H1 (cell line): ENCODE results near the gene ZNF687. TPM values are rescaled to one million over a fixed set of nuclear protein-coding genes. Genes with fewer than 3 reads are reported as not detected.

Experiments used
- CTCF ChIA-PET: fragments of 300-600 bp; sonication (Branson Sonifier 250); formaldehyde crosslinking; loops from one replicate; lab custom pipeline; 2021; ENCODE audit not compliant: partially characterized antibody; lab: Charles Lee
- POLR2A ChIA-PET: fragments of 300-600 bp; sonication (Branson Sonifier 250); formaldehyde crosslinking; loops from one replicate; lab custom pipeline; 2021; ENCODE audit warnings: inconsistent platforms; ENCODE audit not compliant: partially characterized antibody; lab: Charles Lee
- DNase-seq, 2 experiments: peaks; one replicate each; pipeline versions ENCODE4 v3.0.0 to v3.0.0-alpha.2; 2010 to 2022; ENCODE audit warnings: low spot score in 2 of 2, low read depth in 1 of 2, mixed read lengths in 1 of 2
- FAIRE-seq: peaks from 2 replicates; lab custom pipeline; 2011; peaks lifted over from hg19 to GRCh38; lab: Jason Lieb, UNC
- H2AFZ ChIP-seq: 2 replicates; pipeline ENCODE4 v1.8.1; 2012; ENCODE audit warnings: low read length, inconsistent platforms
- H2AK5ac ChIP-seq: 2 replicates; pipeline ENCODE4 v1.6.1; 2013; ENCODE audit warnings: low read depth, low read length
- H2BK120ac ChIP-seq: replicated peaks from 2 replicates; pipeline ENCODE3; 2013; ENCODE audit warnings: low read depth, low read length, inconsistent platforms
- H2BK12ac ChIP-seq: 2 replicates; pipeline ENCODE4 v1.6.1; 2013; ENCODE audit warnings: low read depth, low read length
- H2BK15ac ChIP-seq: 2 replicates; pipeline ENCODE4 v1.6.1; 2013; ENCODE audit warnings: low read length
- H2BK20ac ChIP-seq: 2 replicates; pipeline ENCODE4 v1.6.1; 2013; ENCODE audit warnings: low read length
- H2BK5ac ChIP-seq: 2 replicates; pipeline ENCODE4 v1.6.1; 2013; ENCODE audit warnings: low read depth, low read length
- H3K14ac ChIP-seq: 2 replicates; pipeline ENCODE4 v1.6.1; 2013; ENCODE audit warnings: inconsistent platforms; ENCODE audit not compliant: insufficient read length
- H3K18ac ChIP-seq: 2 replicates; pipeline ENCODE4 v1.6.1; 2013; ENCODE audit warnings: low read length; ENCODE audit errors: extremely low read depth
- H3K23ac ChIP-seq: 2 replicates; pipeline ENCODE4 v1.6.1; 2013; ENCODE audit warnings: inconsistent platforms; ENCODE audit not compliant: insufficient read length
- H3K23me2 ChIP-seq: 2 replicates; pipeline ENCODE4 v1.6.1; 2013; ENCODE audit warnings: low read depth, low read length
- H3K27ac ChIP-seq: 2 replicates; pipeline ENCODE4 v1.6.1; 2011; ENCODE audit warnings: low read depth, low read length, inconsistent platforms
- H3K27me3 ChIP-seq, 4 experiments: replicated peaks in 1 of 4; 1 replicate in 1 of 4; 2 replicates in 3 of 4; pipeline versions ENCODE4 v1.6.1 to v1.8.1; 2011 to 2013; ENCODE audit warnings: low read length in 3 of 4, mild to moderate bottlenecking in 3 of 4, inconsistent platforms in 2 of 4, mixed read lengths in 2 of 4, moderate library complexity in 1 of 4; ENCODE audit not compliant: control insufficient read depth in 3 of 4, insufficient read depth in 3 of 4; ENCODE audit errors: extremely low read depth in 1 of 4
- H3K36me3 ChIP-seq, 4 experiments: 2 replicates each; pipeline versions ENCODE4 v1.6.1 to v1.8.1; 2011 to 2013; ENCODE audit warnings: mild to moderate bottlenecking in 4 of 4, low read length in 3 of 4, moderate library complexity in 2 of 4, control low read depth in 1 of 4, inconsistent platforms in 1 of 4; ENCODE audit not compliant: insufficient read depth in 4 of 4, control insufficient read depth in 2 of 4
- H3K4ac ChIP-seq: replicated peaks from 2 replicates; pipeline ENCODE3; 2013; ENCODE audit warnings: low read length, low read depth, mixed read lengths, inconsistent platforms; ENCODE audit not compliant: insufficient read length
- H3K4me1 ChIP-seq, 4 experiments: replicated peaks in 1 of 4; 1 replicate in 1 of 4; 2 replicates in 3 of 4; pipeline versions ENCODE4 v1.6.1 to v1.8.1; 2011 to 2013; ENCODE audit warnings: low read length in 3 of 4, inconsistent platforms in 2 of 4, mixed read lengths in 1 of 4; ENCODE audit not compliant: insufficient read depth in 4 of 4, control insufficient read depth in 3 of 4
- H3K4me2 ChIP-seq, 2 experiments: 2 replicates each; pipeline versions ENCODE4 v1.6.1 to v1.8.1; 2011 to 2013; ENCODE audit warnings: low read depth in 2 of 2, low read length in 2 of 2, control low read depth in 1 of 2, inconsistent platforms in 1 of 2, mild to moderate bottlenecking in 1 of 2; ENCODE audit not compliant: insufficient read depth in 1 of 2
- H3K4me3 ChIP-seq, 4 experiments: fragments of 200-600, 300-600 bp in 1 of 4; sonication (generic), shearing (Covaris generic), sonication (Bioruptor Twin) in 1 of 4; 2 replicates each; pipeline versions ENCODE4 v1.5.1 to v1.8.1; 2011 to 2016; ENCODE audit warnings: low read length in 4 of 4, low read depth in 3 of 4, control low read depth in 2 of 4, inconsistent platforms in 2 of 4, mild to moderate bottlenecking in 2 of 4, mixed read lengths in 1 of 4, moderate library complexity in 1 of 4; ENCODE audit not compliant: insufficient read depth in 2 of 4; ENCODE audit errors: extremely low read depth in 1 of 4
- H3K56ac ChIP-seq: replicated peaks from 2 replicates; pipeline ENCODE3; 2013; ENCODE audit warnings: low read depth, mild to moderate bottlenecking, mixed read lengths, low read length, inconsistent platforms; ENCODE audit not compliant: insufficient read length
- H3K79me1 ChIP-seq: 2 replicates; pipeline ENCODE4 v1.6.1; 2013; ENCODE audit warnings: low read depth, low read length, control low read depth
- H3K79me2 ChIP-seq, 2 experiments: 2 replicates each; pipeline versions ENCODE4 v1.6.1 to v1.8.1; 2012 to 2013; ENCODE audit warnings: low read length in 2 of 2, mild to moderate bottlenecking in 2 of 2, inconsistent platforms in 1 of 2; ENCODE audit not compliant: insufficient read depth in 2 of 2, control insufficient read depth in 1 of 2
- H3K9ac ChIP-seq, 4 experiments: replicated peaks in 1 of 4; 1 replicate in 1 of 4; 2 replicates in 3 of 4; pipeline versions ENCODE4 v1.6.1 to v1.8.1; 2011 to 2013; ENCODE audit warnings: low read depth in 3 of 4, low read length in 3 of 4, control low read depth in 2 of 4, mild to moderate bottlenecking in 2 of 4, moderate library complexity in 2 of 4, inconsistent platforms in 1 of 4; ENCODE audit errors: extremely low read depth in 1 of 4
- H3K9me3 ChIP-seq, 2 experiments: 2 replicates each; pipeline versions ENCODE4 v1.6.1 to v1.8.1; 2012 to 2013; ENCODE audit warnings: mild to moderate bottlenecking in 2 of 2, moderate library complexity in 2 of 2, control low read depth in 1 of 2, inconsistent platforms in 1 of 2, low read depth in 1 of 2, low read length in 1 of 2, mixed read lengths in 1 of 2; ENCODE audit not compliant: insufficient read depth in 2 of 2
- H4K20me1 ChIP-seq, 2 experiments: replicated peaks in 1 of 2; 2 replicates each; pipeline versions ENCODE3 to v1.8.1; 2011 to 2013; ENCODE audit warnings: inconsistent platforms in 2 of 2, low read length in 2 of 2, mild to moderate bottlenecking in 1 of 2; ENCODE audit not compliant: insufficient read depth in 2 of 2, control insufficient read depth in 1 of 2
- H4K5ac ChIP-seq: 2 replicates; pipeline ENCODE4 v1.6.1; 2013; ENCODE audit warnings: low read length, low read depth, mixed read lengths, inconsistent platforms; ENCODE audit not compliant: insufficient read length
- H4K8ac ChIP-seq: 2 replicates; pipeline ENCODE4 v1.8.0; 2013; ENCODE audit warnings: mild to moderate bottlenecking, moderate library complexity, low read length, inconsistent platforms; ENCODE audit not compliant: insufficient read depth; ENCODE audit errors: extremely low read depth
- H4K91ac ChIP-seq: replicated peaks from 2 replicates; pipeline ENCODE3; 2013; ENCODE audit warnings: low read length, mixed read lengths, inconsistent platforms; ENCODE audit not compliant: insufficient read length
- CBX8 ChIP-seq: fragments of 300-800, 300-1000 bp; sonication (generic); IDR thresholded peaks from 2 replicates; pipeline ENCODE4 v1.7.1; 2016; ENCODE audit warnings: low read depth, low read length, borderline replicate concordance
- CEBPB ChIP-seq: IDR thresholded peaks from 2 replicates; pipeline ENCODE4 v1.6.1; 2012; ENCODE audit warnings: low read depth, low read length
- CHD1 ChIP-seq: IDR thresholded peaks from 2 replicates; pipeline ENCODE4 v1.6.1; 2012; ENCODE audit warnings: low read depth, low read length, improper control_type of control experiment
- EZH2 ChIP-seq: fragments of 200-600 bp; sonication (generic); IDR thresholded peaks from 2 replicates; pipeline ENCODE4 v1.7.1; 2012; ENCODE audit warnings: low read depth, mild to moderate bottlenecking, moderate library complexity, low read length, inconsistent platforms; ENCODE audit not compliant: severe bottlenecking
- GABPA ChIP-seq: IDR thresholded peaks from 2 replicates; pipeline ENCODE4 v1.6.1; 2011; ENCODE audit warnings: mild to moderate bottlenecking, low read length, moderate library complexity, borderline replicate concordance; ENCODE audit not compliant: insufficient read depth
- JUN ChIP-seq: IDR thresholded peaks from 2 replicates; pipeline ENCODE4 v1.6.1; 2011; ENCODE audit warnings: low read depth, mild to moderate bottlenecking, improper control_type of control experiment, low read length
- JUND ChIP-seq: IDR thresholded peaks from 2 replicates; pipeline ENCODE4 v1.6.1; 2011; ENCODE audit warnings: mild to moderate bottlenecking, improper control_type of control experiment, low read length
- POLR2AphosphoS5 ChIP-seq: IDR thresholded peaks from 2 replicates; pipeline ENCODE4 v1.6.1; 2011; ENCODE audit warnings: low read depth, low read length
- SIN3A ChIP-seq, 2 experiments: IDR thresholded peaks in 1 of 2; conservative IDR thresholded peaks in 1 of 2; 2 replicates each; pipeline ENCODE4 v1.6.1; 2011 to 2012; ENCODE audit warnings: low read length in 2 of 2, improper control_type of control experiment in 1 of 2, low read depth in 1 of 2, mild to moderate bottlenecking in 1 of 2
- WGBS, 2 experiments: shearing (Covaris generic) in 1 of 2; methylation state at CpG; one replicate each; pipeline versions ENCODE4 v1.1.6 to v1.1.7; 2013 to 2015; ENCODE audit warnings: low lambda C conversion rate in 2 of 2, mixed read lengths in 2 of 2, inconsistent platforms in 1 of 2, low coverage in 1 of 2, missing lambda C conversion rate in 1 of 2; ENCODE audit not compliant: insufficient replicate concordance in 2 of 2, insufficient coverage in 1 of 2, insufficient read length in 1 of 2; ENCODE audit errors: extremely low coverage in 1 of 2, missing lambda C conversion rate in 1 of 2; 5-methylcytosine and 5-hydroxymethylcytosine counted together
- polyA plus RNA-seq, 7 experiments: library from polyadenylated mRNA; depleted of rRNA in 3 of 7; stranded (reverse) in 5 of 7; unstranded in 2 of 7; fragments of >200 nt in 5 of 7; fragments of 200-250 nt in 2 of 7; gene quantifications; 1 replicate in 5 of 7; 2 replicates in 1 of 7; 4 replicates in 1 of 7; pipeline versions ENCODE4 v1.2.1 to v1.2.3, GENCODE V29; 2011 to 2013; ENCODE audit warnings: missing spikeins in 2 of 7, mixed read lengths in 2 of 7
- total RNA-seq: library from RNA; stranded (reverse); fragmentation: NEBNext Ultra II Directional; extraction: Animal tissue kit (Norgen Biotek cat#: 25700); gene quantifications from 2 replicates; pipeline ENCODE4 v1.2.1, GENCODE V29; 2021

The ZNF687 gene
- total and polyA plus RNA-seq, 2 of the 8 experiments (the other 6 are each of a cell fraction or from before 2014, with no cell fraction given): 45.9 to 69.9 TPM

GRCh38 chr1:151282883-151283725 lies 1.0 kb downstream of the ZNF687 start:
- Histone ChIP-seq H3K4me1 (peaks cover 5 to 9% (median 7%) of the 10 kb centered on the region in 4 experiments; a peak in 5 of 7 replicates), H3K4ac (peak overlapping the region; percentile 74), H4K91ac (peak overlapping the region; percentile 42), H3K9ac (peak overlapping the region; percentile 79 to 87 (median 86)), H2AK5ac (0 out of 2 replicates have a peak overlapping the region, but pooled peaks have one; percentile 68), H3K23me2 (peaks cover 9% of the 10 kb centered on the region), H3K79me2 (peaks cover 0 to 34% of the 10 kb centered on the region in 2 experiments; a peak in 2 of 4 replicates), H2AFZ (no peak overlapping the region), H2BK5ac (peak overlapping the region; percentile 85), H3K27ac (peak overlapping the region; percentile 85), H3K18ac (peak overlapping the region; percentile 78; the same call in 1 of the 2 replicates), H3K4me2 (peak overlapping the region; percentile 88), H3K27me3 (no peaks in the 10 kb centered on the region), H3K23ac (no peak overlapping the region), H3K14ac (no peak overlapping the region), H4K5ac (peak overlapping the region; percentile 74), H2BK20ac (no peak overlapping the region), H3K56ac (peak overlapping the region; percentile 97), H3K36me3 (peaks cover 20 to 30% (median 24%) of the 10 kb centered on the region in 4 experiments), H3K79me1 (peaks cover 8% of the 10 kb centered on the region; the same call in 1 of the 2 replicates), H2BK12ac (no peak overlapping the region), H3K4me3 (peak overlapping the region; percentile 77 to 96 (median 86)), H4K8ac (peak overlapping the region; percentile 93; the same call in 1 of the 2 replicates), H2BK15ac (no peak overlapping the region), H2BK120ac (no peak overlapping the region), H3K9me3 (no peaks in the 10 kb centered on the region), H4K20me1 (peaks cover 3 to 16% of the 10 kb centered on the region in 2 experiments)
- 8% methylated on average over 26 of the region's 44 CpGs; no CpG with 5 or more reads in 1 of the 2 experiments for WGBS, 2 experiments
- ChIA-PET CTCF (interaction anchor here (0.5 to 2.1 kb wide), 8 partner anchors 9 to 210 kb away, joined by 3 to 14 read pairs (median 4); no protein-coding TSS in a partner anchor), POLR2A (interaction anchor here (0.6 to 11.6 kb wide), 16 partner anchors 12 to 553 kb away, joined by 3 to 213 read pairs (median 5); partner anchors contain the start of genes CGN, PI4KB, PSMB4 and RFX5)
- no peak for FAIRE-seq
- peak in 1 of 2 experiments; percentile 64 for DNase-seq
- TF ChIP-seq CBX8 (no peak), EZH2 (no peak), JUN (no peak), JUND (no peak), CEBPB (no peak), POLR2AphosphoS5 (0 out of 2 replicates have a peak, but pooled peaks have one; percentile 21), SIN3A (conservative IDR thresholded peaks at IDR 0.05 in 1 of 2, IDR thresholded peaks at IDR 0.05 in 1 of 2; ENCODE audit: low read depth in 1 of 2, low read length in 2 of 2) (peak in 1 of 2 experiments; percentile 47; a peak in 2 of 4 replicates), GABPA (no peak), CHD1 (no peak)
